ENCODE results near the gene CTSE.
A peak's percentile ranks its signal among the peaks of the same experiment; 100 is the strongest.
"Not testable (repeated sequence)": the region's sequence is repeated elsewhere in the genome, so short reads cannot be mapped to it uniquely, and the experiment has no call there.

Gene CTSE

DNA sequence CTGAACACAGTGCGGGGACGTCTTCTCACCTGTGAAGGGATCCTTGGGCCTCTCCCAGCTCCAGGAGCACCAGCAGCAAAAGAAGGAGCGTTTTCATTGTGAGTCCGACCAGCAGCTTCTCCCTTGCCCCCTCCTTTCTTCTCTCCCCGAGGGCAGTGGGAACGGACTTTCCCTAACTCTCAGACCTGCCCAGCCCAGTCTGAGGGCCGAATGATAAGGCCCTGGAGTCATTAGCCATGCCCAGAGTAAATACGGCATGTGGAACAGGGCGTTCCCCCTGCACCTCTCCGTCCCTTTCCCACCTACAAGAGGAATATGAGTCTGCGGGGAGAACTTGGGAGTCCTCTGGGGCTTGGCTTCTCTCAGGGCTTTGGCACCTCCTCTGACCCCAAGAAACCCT lies at the start of gene CTSE:
Gene CTSE, minus strand, starts transcription at position 201 of the 400 bp plus-strand sequence. Its CDS starts 104 bp downstream, at position 97.
- no peak for DNase-seq

DNA sequence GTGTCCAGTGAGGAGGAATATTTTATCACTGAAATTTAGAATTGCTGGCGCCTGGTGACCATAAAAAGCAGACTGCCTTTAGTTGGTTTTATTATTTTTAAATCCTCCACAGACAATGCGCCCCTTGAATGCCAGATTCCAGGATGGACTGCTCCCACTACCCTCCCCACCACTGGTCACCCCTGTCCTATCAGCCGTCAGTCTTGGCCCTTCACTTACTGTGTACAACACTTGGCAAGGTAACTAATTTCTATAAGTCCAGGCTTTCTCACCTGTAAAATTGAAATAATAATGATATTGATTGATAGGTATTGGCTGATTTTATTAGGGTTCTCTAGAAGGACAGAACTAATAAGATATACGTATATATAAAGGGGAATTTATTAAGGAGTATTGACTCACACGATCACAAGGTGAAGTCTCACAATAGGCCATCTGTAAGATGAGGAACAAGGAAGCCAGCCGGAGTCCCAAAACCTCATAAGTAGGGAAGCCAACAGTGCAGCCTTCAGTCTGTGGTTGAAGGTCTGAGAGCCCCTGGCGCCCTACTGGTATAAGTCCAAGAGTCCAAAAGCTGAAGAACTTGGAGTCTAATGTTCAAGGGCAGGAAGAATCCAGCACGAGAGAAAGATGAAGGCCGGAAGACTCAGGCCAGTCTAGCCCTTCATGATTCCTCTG lies 47.1 kb upstream of the CTSE start:
- no peak for DNase-seq

DNA sequence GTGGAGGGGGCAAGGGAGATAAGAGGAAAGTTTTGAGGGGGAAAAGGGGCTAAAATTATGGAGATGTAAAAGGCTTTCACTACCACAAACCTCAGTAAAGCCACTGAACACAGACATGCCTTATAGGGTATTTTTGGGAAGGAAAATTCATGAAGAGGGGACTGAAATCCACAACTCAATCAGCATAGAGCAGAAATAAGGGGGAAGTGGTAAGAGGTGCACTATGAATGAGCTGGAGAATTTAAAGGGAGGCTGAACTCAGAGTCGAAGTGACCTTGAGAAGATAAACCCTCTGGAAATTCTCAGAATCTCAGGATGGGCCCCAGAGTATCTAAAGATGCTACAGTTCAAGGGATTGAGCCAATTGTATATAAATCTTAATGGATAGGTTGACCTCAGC lies 44.6 kb upstream of the CTSE start:
- DNase-seq = no peak

DNA sequence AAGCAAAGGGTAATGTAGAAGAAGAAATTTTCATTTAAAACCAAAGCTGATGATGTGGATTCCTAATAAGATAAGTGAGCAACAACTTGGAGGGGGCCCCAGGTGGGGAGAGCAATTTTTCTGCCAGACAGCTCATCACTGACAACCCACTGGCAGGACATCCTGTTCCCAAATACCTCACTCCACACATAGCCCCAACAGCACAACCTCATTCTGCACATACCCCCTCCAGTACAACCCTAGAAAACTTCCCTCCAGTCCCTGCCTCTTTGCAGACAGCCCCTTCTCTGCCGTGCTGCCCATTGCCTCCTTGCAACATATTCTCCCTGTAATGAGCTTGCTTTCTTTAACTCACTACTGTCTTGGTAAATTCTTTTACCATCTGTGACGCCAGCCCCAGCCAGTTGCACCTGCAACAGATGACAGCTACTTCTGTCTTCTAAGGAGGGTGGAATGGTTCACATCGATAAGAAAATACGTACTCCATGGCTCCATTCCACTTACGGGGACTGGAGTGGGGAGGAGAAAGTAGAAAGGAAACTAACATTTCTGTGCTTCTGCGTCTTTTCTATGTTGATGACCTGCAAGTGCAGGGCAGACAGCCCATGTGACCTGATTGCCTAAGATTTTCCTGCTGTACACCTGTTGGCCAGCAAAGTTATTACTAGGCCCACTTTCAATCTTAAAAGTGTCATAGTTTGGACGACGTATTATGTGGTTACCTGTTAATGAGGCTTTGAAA lies 44.0 kb upstream of the CTSE start:
- DNase-seq = no peak

DNA sequence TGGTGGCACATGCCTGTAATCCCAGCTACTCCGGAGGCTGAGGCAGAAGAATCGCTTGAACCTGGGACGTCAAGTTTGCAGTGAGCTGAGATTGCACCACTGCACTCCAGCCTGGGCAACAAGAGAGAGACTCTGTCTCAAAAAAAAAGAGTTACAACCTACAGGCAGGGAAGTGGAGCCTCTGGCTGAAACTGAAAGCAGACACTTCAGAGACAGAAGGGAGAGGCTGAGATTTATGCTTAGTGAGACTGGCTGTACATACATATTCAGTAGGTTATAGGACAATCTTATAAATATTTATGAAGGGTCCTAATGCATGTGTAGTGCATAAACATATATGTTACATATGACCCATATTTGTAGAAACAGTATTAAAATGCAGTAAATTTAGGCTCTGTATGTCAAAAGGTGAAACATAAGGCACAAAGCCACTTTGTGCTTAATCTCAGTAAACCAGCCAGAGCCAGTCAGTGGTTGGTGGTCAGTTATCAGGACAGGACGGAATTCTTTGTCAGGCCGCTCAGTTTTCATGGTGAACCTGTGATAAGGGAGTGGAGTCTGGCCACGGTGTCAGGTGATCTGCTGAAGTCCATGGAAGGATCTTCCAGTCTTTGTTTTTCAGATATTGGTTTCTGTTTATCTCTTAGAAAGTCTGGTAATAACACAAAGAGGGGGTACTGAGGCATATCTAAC lies 42.9 kb upstream of the CTSE start:
- no peak for DNase-seq

DNA sequence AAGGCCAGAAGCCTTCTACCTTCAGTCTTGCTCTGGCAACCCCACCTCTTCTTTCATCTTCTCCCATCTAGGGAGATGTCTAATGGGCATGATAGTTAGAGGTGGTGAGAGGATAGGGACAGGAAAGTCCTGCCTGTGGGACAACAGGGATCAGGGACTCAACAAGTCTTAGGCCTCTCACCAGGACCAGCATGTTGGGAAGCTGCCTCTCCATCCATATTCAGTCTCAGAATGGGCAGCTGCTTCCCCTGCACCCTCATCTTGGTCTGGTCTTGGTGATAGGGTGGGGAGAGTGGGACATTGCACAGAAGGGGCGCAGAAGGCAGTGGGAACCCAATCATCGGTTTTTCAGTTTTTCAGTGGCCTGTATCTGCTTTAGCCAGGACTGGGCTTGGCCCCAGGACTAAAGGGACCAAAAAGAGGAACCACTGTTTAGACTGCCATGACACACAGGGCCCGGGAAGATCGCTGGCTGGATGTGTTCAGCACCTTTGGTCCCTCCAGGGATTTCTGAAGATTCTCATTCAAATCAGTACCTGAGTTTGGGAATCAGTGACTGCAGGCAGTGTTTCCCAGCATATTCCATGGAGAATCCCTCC lies 42.0 kb upstream of the CTSE start:
- DNase-seq = no peak

DNA sequence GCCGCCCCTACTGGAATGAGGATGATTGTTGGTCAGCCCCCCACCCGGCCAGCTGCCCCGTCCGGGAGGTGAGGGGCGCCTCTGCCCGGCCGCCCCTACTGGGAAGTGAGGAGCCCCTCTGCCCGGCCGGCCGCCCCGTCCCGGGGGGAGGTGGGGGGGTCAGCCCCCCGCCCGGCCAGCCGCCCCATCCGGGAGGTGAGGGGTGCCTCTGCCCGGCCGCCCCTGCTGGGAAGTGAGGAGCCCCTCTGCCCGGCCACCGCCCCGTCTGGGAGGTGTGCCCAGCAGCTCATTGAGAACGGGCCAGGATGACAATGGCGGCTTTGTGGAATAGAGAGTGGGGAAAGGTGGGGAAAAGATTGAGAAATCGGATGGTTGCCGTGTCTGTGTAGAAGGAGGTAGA lies 40.8 kb upstream of the CTSE start:
- DNase-seq = not testable (repeated sequence)

DNA sequence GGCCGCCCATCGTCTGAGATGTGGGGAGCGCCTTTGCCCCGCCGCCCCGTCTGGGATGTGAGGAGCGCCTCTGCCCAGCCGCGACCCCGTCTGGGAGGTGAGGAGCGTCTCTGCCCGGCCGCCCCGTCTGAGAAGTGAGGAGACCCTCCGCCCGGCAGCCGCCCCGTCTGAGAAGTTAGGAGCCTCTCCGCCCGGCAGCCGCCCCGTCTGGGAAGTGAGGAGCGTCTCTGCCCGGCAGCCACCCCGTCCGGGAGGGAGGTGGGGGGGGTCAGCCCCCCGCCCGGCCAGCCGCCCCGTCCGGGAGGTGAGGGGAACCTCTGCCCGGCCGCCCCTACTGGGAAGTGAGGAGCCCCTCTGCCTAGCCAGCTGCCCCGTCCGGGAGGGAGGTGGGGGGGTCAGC lies 40.3 kb upstream of the CTSE start:
- not testable (repeated sequence) for DNase-seq

DNA sequence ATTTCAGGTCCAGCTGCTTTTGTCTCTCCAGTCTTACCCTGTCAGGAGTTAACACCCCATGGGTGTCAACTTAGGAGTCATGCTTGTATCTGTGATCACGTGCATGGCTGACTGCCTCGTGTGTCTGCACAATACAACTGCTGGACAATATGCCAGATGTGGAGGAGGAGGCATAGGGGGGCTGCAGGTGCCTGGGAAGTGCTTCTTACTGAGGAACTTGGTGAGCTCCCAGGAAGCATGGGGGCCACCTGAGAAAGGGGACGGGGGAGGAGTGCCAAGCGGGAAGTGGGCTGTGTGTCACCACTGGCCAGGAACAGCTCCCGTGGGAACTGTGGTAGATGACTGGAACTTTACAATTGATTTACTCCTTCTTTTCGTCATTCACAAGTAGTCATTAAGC lies 38.8 kb upstream of the CTSE start:
- no peak for DNase-seq

DNA sequence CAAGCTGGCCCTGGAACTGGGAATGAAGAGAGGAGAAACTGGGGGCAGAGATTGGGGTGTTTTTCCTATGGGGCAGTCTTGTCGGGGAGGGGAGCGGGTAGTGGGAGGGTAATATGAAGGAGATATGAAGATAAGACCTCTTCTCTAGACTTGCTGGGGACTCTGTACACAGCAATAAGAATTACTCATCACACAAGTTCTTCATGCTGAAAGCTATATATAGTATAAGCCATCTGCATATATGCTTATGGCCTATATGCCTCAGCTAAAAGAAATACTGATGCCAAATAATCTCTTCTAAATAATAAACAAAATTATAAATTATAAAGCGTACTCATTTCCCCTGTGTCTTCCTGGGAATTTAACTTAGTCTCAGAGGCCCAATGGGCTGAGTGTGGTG lies 37.1 kb upstream of the CTSE start:
- no peak for DNase-seq

DNA sequence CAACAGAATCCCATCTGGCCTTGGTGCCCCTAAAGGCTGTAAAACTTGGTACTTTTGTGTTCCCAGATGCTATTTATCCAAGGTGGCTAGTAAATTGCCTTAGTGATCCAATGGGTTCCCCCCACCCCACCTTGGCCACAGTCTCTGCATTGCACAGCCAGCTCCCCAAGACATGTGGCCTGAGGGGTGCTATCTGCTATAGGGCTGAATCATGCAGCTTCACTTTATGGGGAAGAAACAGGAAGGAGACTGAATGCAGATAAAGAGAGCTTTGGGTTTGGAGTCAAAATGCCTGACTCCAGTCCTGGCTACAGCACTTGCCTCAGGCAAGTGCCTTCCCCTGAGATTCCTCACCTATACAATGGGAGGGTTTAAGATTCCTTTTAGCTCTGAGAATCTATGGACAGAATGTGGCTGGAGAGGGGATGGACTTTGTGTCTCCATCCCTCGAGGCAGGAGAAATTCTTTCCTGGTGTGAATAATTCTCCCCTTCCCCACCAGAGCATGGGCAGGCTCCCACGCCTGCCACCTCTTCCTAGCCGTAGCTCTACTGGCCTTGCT lies 35.7 kb upstream of the CTSE start:
- no peak for DNase-seq

DNA sequence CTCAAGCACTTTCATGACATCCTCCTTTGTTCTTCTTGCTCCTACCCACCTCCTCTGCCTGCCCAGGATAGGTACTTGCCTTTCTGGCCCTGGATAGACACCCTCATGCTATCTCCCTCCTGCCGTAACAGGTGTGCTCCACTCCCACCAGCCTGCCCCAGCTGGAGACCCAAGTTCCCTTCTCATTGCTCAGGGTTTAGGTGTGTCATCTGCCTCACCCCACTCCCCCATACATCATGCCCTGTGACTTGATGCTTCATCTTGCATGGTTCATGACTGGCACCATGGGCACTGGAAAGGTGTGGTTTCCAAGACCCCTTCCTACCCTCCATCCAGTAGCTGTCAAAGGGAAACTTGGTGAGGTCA lies 35.2 kb upstream of the CTSE start:
- no peak for DNase-seq

DNA sequence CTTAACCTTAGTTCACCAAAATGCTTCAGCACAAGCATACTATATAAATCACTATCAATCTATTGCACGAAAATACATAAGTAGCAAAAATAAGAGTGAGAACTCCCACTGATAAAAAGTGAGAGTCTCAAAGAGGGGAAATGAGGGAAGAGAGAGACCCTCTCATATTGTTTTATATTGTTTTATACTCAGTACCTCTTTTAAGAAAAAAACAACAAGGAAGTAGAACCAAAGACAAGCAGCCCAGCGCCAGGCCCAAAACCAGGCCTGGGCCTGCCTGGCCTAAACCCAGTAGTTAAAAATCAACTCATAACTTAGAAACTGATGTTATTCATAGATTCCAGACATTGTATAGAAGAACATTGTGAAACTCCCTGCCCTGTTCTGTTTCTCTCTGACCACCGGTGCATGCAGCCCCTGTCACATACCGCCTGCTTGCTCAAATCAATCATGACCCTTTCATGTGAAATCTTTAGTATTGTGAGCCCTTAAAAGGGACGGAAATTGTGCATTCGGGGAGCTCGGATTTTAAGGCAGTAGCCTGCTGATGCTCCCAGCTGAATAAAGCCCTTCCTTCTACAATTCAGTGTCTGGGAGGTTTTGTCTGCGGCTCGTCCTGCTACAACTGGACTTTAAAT lies 34.7 kb upstream of the CTSE start:
- not testable (repeated sequence) for DNase-seq

DNA sequence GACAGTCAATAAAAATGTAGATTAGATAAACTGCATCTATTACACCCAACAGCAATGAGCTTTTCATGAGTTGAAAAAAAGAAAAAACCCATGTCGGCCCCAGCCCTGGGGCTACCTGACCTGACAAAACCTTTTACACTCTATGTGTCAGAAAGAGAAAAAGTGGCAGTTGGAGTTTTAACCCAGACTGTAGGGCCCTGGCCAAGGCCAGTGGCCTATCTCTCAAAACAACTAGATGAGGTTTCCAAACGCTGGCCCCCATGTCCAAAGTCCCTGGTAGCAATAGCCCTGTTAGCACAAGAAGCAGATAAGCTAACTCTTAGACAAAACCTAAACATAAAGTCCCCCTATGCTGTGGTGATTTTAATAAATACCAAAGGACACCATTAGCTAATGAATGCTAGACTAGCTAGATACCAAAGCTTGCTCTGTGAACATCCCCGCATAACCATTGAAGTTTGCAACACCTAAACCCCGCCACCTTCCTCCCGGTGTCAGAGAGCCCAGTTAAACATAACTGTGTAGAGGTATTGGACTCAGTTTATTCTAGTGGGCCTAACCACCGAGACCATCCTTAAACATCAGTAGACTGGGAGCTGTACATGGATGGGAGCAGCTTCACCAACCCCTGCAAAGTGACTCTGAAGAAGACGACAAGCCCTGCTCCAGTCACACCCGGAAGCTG lies 32.1 kb upstream of the CTSE start:
- DNase-seq = not testable (repeated sequence)

DNA sequence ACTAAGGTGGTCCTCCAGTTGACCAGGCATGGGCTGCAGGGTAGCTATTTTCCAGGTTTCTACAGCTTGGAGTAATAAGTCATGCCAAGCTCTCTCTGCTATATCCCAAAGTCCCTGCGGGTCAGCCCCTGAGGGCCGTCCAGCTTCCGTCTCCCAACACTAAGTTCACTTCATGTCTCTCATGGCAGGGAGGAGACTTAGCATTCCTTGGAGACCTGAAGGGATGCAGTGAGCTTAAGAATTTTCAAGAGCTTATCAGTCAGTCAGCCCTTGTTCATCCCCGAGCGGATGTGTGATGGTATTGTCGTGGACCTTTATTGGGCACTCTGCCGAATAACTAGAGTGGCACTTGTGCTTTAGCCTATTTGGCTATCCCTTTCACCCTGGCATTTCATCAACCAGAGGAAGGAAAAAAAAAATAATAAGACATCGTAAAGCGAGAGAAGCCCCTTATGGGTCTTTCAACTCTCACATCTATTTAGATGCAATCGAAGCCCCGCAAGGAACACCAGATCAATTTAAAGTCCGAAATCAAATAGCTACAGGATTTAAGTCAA lies 31.5 kb upstream of the CTSE start:
- DNase-seq = not testable (repeated sequence)

DNA sequence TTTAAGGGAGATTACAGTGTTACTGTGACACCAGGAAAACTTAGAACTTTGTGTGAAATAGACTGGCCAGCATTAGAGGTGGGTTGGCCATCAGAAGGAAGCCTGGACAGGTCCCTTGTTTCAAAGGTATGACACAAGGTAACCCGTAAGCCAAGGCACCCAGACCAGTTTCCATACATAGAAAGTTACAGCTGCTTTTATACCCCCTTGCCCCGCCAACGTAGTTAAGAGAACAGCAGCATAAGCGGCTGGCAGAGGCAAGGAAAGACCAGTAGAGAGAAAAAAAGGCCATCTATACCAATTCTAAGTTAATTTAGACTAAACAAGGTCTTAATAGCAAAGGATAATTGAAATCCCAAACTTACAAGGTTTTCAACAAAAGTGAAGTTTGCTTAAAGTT lies 29.9 kb upstream of the CTSE start:
- DNase-seq = not testable (repeated sequence)

DNA sequence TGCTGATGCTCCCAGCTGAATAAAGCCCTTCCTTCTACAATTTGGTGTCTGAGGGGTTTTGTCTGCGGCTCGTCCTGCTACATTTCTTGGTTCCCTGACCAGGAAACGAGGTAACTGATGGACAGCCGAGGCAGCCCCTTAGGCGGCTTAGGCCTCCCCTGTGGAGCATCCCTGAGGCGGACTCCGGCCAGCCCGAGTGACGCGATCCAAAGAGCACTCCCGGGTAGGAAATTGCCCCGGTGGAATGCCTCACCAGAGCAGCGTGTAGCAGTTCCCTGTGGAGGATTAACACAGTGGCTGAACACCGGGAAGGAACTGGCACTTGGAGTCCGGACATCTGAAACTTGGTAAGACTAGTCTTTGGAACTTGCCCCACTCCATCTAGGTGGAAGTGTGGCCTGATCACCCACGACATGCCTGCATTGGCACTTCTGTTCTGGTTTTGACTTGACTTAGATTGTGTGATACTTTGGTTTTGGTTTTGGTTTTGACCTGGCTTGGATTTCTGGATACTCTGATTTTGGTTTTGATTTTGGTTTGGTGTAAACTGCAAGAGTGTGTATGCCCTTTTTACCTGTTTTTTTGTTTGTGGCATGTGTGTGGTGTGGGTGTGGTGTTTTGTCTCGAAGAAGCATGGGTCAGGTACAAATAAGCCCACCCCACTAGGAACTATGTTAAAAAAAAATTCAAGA lies 29.4 kb upstream of the CTSE start, which contains the start of gene RHEX:
Gene RHEX, plus strand, starts transcription at position 255 of the 692 bp plus-strand sequence. CDS start 44,656 bp downstream, outside the sequence.
- not testable (repeated sequence) for DNase-seq

DNA sequence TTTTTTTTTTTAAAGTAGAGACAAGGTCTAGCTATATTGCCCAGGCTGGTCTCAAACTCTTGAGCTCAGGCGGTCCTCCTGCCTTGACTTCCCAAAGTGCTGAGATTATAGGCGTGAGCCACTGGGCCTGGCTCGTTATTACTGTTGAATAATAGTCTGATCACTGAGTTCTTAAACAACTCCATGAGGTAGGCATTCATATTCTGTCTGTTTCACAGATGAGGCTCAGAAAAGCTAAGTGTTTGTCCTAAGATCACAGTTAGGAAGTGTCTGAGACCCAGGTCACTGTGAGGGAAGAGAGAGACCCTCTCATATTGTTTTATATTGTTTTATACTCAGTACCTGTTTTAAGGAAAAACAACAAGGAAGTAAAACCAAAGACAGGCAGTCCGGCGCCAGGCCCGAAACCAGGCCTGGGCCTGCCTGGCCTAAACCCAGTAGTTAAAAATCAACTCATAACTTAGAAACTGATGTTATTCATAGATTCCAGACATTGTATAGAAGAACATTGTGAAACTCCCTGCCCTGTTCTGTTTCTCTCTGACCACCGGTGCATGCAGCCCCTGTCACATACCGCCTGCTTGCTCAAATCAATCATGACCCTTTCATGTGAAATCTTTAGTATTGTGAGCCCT lies 28.7 kb upstream of the CTSE start:
- not testable (repeated sequence) for DNase-seq

DNA sequence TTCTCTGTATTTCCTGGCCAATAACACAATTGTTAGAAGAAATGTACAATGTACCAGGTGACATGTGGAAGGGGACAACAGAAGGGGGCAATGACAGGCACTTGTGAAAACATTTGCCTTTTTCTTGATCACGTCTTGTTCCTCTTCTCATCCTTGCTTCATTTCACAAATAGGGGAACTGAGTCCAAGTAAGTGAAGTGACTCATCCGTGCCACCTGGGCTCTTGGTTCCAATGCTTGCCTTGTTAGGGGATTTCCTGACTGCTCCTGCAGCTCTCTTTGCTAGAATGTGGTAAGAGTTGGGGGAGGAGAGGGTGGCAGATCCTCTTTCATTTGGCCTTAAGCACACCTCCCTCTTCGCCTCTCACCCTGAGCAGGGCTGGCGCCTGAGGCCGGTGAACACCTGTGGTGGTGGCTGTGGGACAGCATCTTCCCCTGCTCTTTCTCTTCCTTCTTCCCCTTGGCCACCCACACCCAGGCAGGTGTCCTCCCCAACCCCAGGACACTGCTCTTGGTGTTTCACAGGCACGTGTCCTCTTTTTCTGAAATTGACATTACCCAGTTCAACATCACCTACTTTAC lies 27.1 kb upstream of the CTSE start:
- DNase-seq = peak; percentile 17
